ENCODE measurements around the gene CAVIN1. TPM values are rescaled to one million over a fixed set of nuclear protein-coding genes. Genes with fewer than 3 reads are reported as not detected.
A peak's percentile ranks its signal among the peaks of the same experiment; 100 is the strongest.

CAVIN1 gene
- total and polyA plus RNA-seq, 2 experiments from 2014 or later: 18.1 to 35.7 TPM

GRCh38 chr17:42459801-42460281 is 36.8 kb upstream of the CAVIN1 start:
- H3K79me2 ChIP-seq (replicated peaks; ENCODE audit: insufficient read depth): peaks cover 28% of the 10 kb centered on the region
- peaks cover 23% of the 10 kb centered on the region for H4K20me1 ChIP-seq (replicated peaks; ENCODE audit: insufficient read depth)
- Mint-ChIP-seq H3K27ac (no peak overlapping the region), H3K4me1 (peaks cover 36% of the 10 kb centered on the region), H3K9me3 (no peaks in the 10 kb centered on the region), H3K36me3 (ENCODE audit: low read depth) (peaks cover 16% of the 10 kb centered on the region; the same call in 2 of the 3 replicates), H3K4me3 (peak overlapping the region; percentile 91), H3K27me3 (ENCODE audit: insufficient read depth, low read depth, poor library complexity) (peaks cover 6% of the 10 kb centered on the region)
- peaks cover 29% of the 10 kb centered on the region for H3K4me1 ChIP-seq (ENCODE audit: insufficient read depth)
- ATAC-seq (no peak), DNase-seq (ENCODE audit: low spot score) (no peak)
- no peaks in the 10 kb centered on the region for H3K27me3 ChIP-seq (ENCODE audit: insufficient read depth)
- 0 out of 2 replicates have a peak overlapping the region, but pooled peaks have one; percentile 63 for H3K27ac ChIP-seq (ENCODE audit: low read depth)
- H2AFZ ChIP-seq: no peak overlapping the region
- H3K4me2 ChIP-seq: peak overlapping the region; percentile 80
- TF ChIP-seq CTCF (conservative IDR thresholded peaks at IDR 0.05; ENCODE audit: low read depth in 2 of 2): no peak
- TF ChIP-seq STAT1 (IDR thresholded peaks at IDR 0.05; ENCODE audit: unreplicated experiment): no peak
- peak; percentile 56 for TF ChIP-seq REST (IDR thresholded peaks at IDR 0.05; ENCODE audit: unreplicated experiment)
- TF ChIP-seq POLR2AphosphoS5 (IDR thresholded peaks at IDR 0.05; ENCODE audit: low read depth): no peak
- H3F3A ChIP-seq (replicated peaks; ENCODE audit: low read depth): peaks cover 8% of the 10 kb centered on the region; the same call in 1 of the 2 replicates
- peak overlapping the region; percentile 71 for H3K4me3 ChIP-seq
- H3K36me3 ChIP-seq (ENCODE audit: insufficient read depth): peaks cover 9% of the 10 kb centered on the region; the same call in 1 of the 2 replicates
- H3K9me2 ChIP-seq (ENCODE audit: insufficient read depth): no peaks in the 10 kb centered on the region

GRCh38 chr17:42459256-42459800 is 36.3 kb upstream of the CAVIN1 start:
- peaks cover 36% of the 10 kb centered on the region for H3K4me1 Mint-ChIP-seq
- Histone ChIP-seq H3K9me2 (ENCODE audit: insufficient read depth) (no peaks in the 10 kb centered on the region), H3K79me2 (replicated peaks; ENCODE audit: insufficient read depth) (peaks cover 28% of the 10 kb centered on the region), H3K4me2 (peak overlapping the region; percentile 80), H3K4me1 (ENCODE audit: insufficient read depth) (peaks cover 29% of the 10 kb centered on the region), H3K27me3 (ENCODE audit: insufficient read depth) (no peaks in the 10 kb centered on the region), H3K36me3 (ENCODE audit: insufficient read depth) (peaks cover 9% of the 10 kb centered on the region; the same call in 1 of the 2 replicates), H2AFZ (peak overlapping the region; percentile 86), H3K27ac (ENCODE audit: low read depth) (no peak overlapping the region), H3K4me3 (peak overlapping the region; percentile 71), H3F3A (replicated peaks; ENCODE audit: low read depth) (peaks cover 8% of the 10 kb centered on the region; the same call in 1 of the 2 replicates), H4K20me1 (replicated peaks; ENCODE audit: insufficient read depth) (peaks cover 20% of the 10 kb centered on the region)
- ATAC-seq (peak; percentile 69), DNase-seq (ENCODE audit: low spot score) (peak; percentile 71)
- H3K36me3 Mint-ChIP-seq (ENCODE audit: low read depth): peaks cover 16% of the 10 kb centered on the region; the same call in 2 of the 3 replicates
- peaks cover 6% of the 10 kb centered on the region for H3K27me3 Mint-ChIP-seq (ENCODE audit: insufficient read depth, low read depth, poor library complexity)
- H3K4me3 Mint-ChIP-seq: peak overlapping the region; percentile 91
- peak overlapping the region; percentile 95 for H3K27ac Mint-ChIP-seq
- H3K9me3 Mint-ChIP-seq: no peaks in the 10 kb centered on the region
- no peak for TF ChIP-seq JUNB (IDR thresholded peaks at IDR 0.05; ENCODE audit: unreplicated experiment)
- TF ChIP-seq CTCF (conservative IDR thresholded peaks at IDR 0.05; ENCODE audit: low read depth in 2 of 2): peak; percentile 47 to 55

Measured in GM23338 (cell line).